ENCODE results near the gene CCDC102A.

The CCDC102A gene

DNA sequence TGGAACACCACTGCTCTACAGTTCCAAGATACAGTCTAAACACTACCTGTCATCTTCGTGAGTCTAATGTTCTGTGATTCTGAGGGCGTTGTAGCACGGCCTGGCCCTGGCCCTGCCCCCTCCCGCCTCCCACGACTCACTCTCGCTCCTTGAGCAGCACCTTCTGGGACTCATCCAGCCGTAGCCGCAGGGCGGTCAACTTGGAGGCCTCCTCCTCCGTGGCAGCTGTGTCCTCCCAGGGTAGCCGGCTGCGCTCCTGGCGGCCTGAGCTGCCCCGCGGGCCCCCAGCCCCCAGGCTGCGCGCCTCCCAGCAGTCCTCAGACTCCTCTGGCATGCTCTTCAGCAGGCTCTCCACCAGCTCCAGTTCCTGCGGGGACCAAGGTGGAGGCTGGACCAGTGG lies 10.6 kb downstream of the CCDC102A start:
- Histone ChIP-seq H3K9me3 (ENCODE audit: control insufficient read depth, insufficient read depth, low read depth, low read length) (no peaks in the 10 kb centered on the region), H3K27ac (ENCODE audit: extremely low read depth, low read depth, low read length) (no peak overlapping the region), H3K4me1 (ENCODE audit: control insufficient read depth, insufficient read depth, low read length) (no peaks in the 10 kb centered on the region), H3K4me3 (ENCODE audit: low read depth, low read length) (no peak overlapping the region), H3K36me3 (ENCODE audit: control insufficient read depth in 2 of 2, insufficient read depth in 1 of 2, low read length in 2 of 2) (peaks cover 0 to 4% of the 10 kb centered on the region in 2 experiments; a peak in 1 of 3 replicates)
- ChIA-PET POLR2A (no interaction called here), CTCF (no interaction called here)
- TF ChIP-seq GLIS2 (tag by site-specific recombination; IDR thresholded peaks at IDR 0.05) = no peak
- no peak for TF ChIP-seq GLIS1 (tag by site-specific recombination; IDR thresholded peaks at IDR 0.05)
- no peak for TF ChIP-seq ZNF37A (tag by site-specific recombination; IDR thresholded peaks at IDR 0.05)
- no peak for TF ChIP-seq ZNF223 (tag by site-specific recombination; IDR thresholded peaks at IDR 0.05)
- no peak for TF ChIP-seq ZSCAN18 (tag by site-specific recombination; IDR thresholded peaks at IDR 0.05)
- TF ChIP-seq EGR2 (tag by site-specific recombination; IDR thresholded peaks at IDR 0.05; ENCODE audit: low read depth) = 0 out of 2 replicates have a peak, but pooled peaks have one; percentile 17

- ChIA-PET CTCF (interaction anchor here (0.5 to 2.5 kb wide), 12 partner anchors 11 to 820 kb away, joined by 3 to 16 read pairs (median 4); partner anchors contain the start of gene POLR2C), POLR2A (no interaction called here)
- TF ChIP-seq ZNF560 (tag by site-specific recombination; IDR thresholded peaks at IDR 0.05; ENCODE audit: borderline replicate concordance) = no peak
- no peak for TF ChIP-seq ZNF513 (tag by site-specific recombination; IDR thresholded peaks at IDR 0.05)
- TF ChIP-seq, protein P1, sequence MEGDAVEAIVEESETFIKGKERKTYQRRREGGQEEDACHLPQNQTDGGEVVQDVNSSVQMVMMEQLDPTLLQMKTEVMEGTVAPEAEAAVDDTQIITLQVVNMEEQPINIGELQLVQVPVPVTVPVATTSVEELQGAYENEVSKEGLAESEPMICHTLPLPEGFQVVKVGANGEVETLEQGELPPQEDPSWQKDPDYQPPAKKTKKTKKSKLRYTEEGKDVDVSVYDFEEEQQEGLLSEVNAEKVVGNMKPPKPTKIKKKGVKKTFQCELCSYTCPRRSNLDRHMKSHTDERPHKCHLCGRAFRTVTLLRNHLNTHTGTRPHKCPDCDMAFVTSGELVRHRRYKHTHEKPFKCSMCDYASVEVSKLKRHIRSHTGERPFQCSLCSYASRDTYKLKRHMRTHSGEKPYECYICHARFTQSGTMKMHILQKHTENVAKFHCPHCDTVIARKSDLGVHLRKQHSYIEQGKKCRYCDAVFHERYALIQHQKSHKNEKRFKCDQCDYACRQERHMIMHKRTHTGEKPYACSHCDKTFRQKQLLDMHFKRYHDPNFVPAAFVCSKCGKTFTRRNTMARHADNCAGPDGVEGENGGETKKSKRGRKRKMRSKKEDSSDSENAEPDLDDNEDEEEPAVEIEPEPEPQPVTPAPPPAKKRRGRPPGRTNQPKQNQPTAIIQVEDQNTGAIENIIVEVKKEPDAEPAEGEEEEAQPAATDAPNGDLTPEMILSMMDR (tag by site-specific recombination; IDR thresholded peaks at IDR 0.05) = no peak
These were observed 13.4 kb downstream of the CCDC102A start for GRCh38 chr16:57522960-57523359.

GRCh38 chr16:57519796-57520360 lies 16.5 kb downstream of the CCDC102A start:
- CTCF ChIA-PET = interaction anchor here (0.6 to 5.2 kb wide), 35 partner anchors 8 to 848 kb away, joined by 3 to 86 read pairs (median 4); partner anchors contain the start of genes CIAPIN1, COQ9 and POLR2C
- no peaks in the 10 kb centered on the region for H3K9me3 ChIP-seq (ENCODE audit: control insufficient read depth, insufficient read depth, low read depth, low read length)
- H3K36me3 ChIP-seq (ENCODE audit: control insufficient read depth in 2 of 2, insufficient read depth in 1 of 2, low read length in 2 of 2) = peaks cover 0 to 13% of the 10 kb centered on the region in 2 experiments; a peak in 1 of 3 replicates
- no peaks in the 10 kb centered on the region for H3K4me1 ChIP-seq (ENCODE audit: control insufficient read depth, insufficient read depth, low read length)
- no peak overlapping the region for H3K27ac ChIP-seq (ENCODE audit: extremely low read depth, low read depth, low read length)
- POLR2A ChIA-PET = interaction anchor here (0.6 to 2.4 kb wide), 4 partner anchors 58 to 434 kb away, joined by 3 to 10 read pairs (median 3); partner anchors contain the start of genes CIAPIN1, COQ9 and POLR2C
- no peak overlapping the region for H3K4me3 ChIP-seq (ENCODE audit: low read depth, low read length)
- no peak for TF ChIP-seq KLF8 (tag by site-specific recombination; IDR thresholded peaks at IDR 0.05)
- no peak for TF ChIP-seq SP3 (tag by site-specific recombination; IDR thresholded peaks at IDR 0.05)
- no peak for TF ChIP-seq GFI1B (tag by site-specific recombination; IDR thresholded peaks at IDR 0.05)
- no peak for TF ChIP-seq ZNF280D (tag by site-specific recombination; IDR thresholded peaks at IDR 0.05)
- TF ChIP-seq SCRT1 (tag by site-specific recombination; IDR thresholded peaks at IDR 0.05; ENCODE audit: borderline replicate concordance) = no peak
- TF ChIP-seq ZFP3 (tag by site-specific recombination; IDR thresholded peaks at IDR 0.05; ENCODE audit: low read depth) = no peak
- no peak for TF ChIP-seq ZNF776 (tag by site-specific recombination; IDR thresholded peaks at IDR 0.05; ENCODE audit: borderline replicate concordance)
- no peak for TF ChIP-seq ZNF510 (tag by site-specific recombination; IDR thresholded peaks at IDR 0.05; ENCODE audit: insufficient replicate concordance)
- TF ChIP-seq ZBTB20 (tag by site-specific recombination; IDR thresholded peaks at IDR 0.05) = no peak
- TF ChIP-seq ZNF416 (tag by site-specific recombination; IDR thresholded peaks at IDR 0.05) = no peak
- TF ChIP-seq ZNF623 (tag by site-specific recombination; IDR thresholded peaks at IDR 0.05) = peak; percentile 92
- TF ChIP-seq ZNF544 (tag by site-specific recombination; IDR thresholded peaks at IDR 0.05) = no peak
- TF ChIP-seq, protein P2, sequence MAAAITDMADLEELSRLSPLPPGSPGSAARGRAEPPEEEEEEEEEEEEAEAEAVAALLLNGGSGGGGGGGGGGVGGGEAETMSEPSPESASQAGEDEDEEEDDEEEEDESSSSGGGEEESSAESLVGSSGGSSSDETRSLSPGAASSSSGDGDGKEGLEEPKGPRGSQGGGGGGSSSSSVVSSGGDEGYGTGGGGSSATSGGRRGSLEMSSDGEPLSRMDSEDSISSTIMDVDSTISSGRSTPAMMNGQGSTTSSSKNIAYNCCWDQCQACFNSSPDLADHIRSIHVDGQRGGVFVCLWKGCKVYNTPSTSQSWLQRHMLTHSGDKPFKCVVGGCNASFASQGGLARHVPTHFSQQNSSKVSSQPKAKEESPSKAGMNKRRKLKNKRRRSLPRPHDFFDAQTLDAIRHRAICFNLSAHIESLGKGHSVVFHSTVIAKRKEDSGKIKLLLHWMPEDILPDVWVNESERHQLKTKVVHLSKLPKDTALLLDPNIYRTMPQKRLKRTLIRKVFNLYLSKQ (tag by site-specific recombination; IDR thresholded peaks at IDR 0.05; ENCODE audit: borderline replicate concordance) = no peak

More at GRCh38 chr16:57522960-57523359, 13.4 kb downstream of the CCDC102A start:
- no peak overlapping the region for H3K4me3 ChIP-seq (ENCODE audit: low read depth, low read length)
- no peaks in the 10 kb centered on the region for H3K9me3 ChIP-seq (ENCODE audit: control insufficient read depth, insufficient read depth, low read depth, low read length)
- peaks cover 0 to 4% of the 10 kb centered on the region in 2 experiments; a peak in 1 of 3 replicates for H3K36me3 ChIP-seq (ENCODE audit: control insufficient read depth in 2 of 2, insufficient read depth in 1 of 2, low read length in 2 of 2)
- no peaks in the 10 kb centered on the region for H3K4me1 ChIP-seq (ENCODE audit: control insufficient read depth, insufficient read depth, low read length)
- no peak overlapping the region for H3K27ac ChIP-seq (ENCODE audit: extremely low read depth, low read depth, low read length)

All from HEK293 (cell line).